GM18520 (cell line): ENCODE data around the gene CYB561D2.

ENCODE experiments used
- ATAC-seq: cut with Tn5 transposase; IDR thresholded peaks from one replicate; pipeline ENCODE4 v1.9.1; 2021; ENCODE audit not compliant: unreplicated experiment

Gene CYB561D2

GRCh38 chr3:50323092-50323600 is 27.5 kb upstream of the CYB561D2 start:
- no peak for ATAC-seq

GRCh38 chr3:50323614-50324199 is 27.0 kb upstream of the CYB561D2 start:
- ATAC-seq = no peak

- ATAC-seq = no peak
Measured at GRCh38 chr3:50324351-50325112, 26.1 kb upstream of the CYB561D2 start.

GRCh38 chr3:50325113-50325480 is 25.6 kb upstream of the CYB561D2 start:
- no peak for ATAC-seq

GRCh38 chr3:50325497-50326181 is 25.0 kb upstream of the CYB561D2 start:
- ATAC-seq = no peak

GRCh38 chr3:50326182-50326541 is 24.5 kb upstream of the CYB561D2 start:
- no peak for ATAC-seq

GRCh38 chr3:50327129-50327528 is 23.5 kb upstream of the CYB561D2 start:
- no peak for ATAC-seq

GRCh38 chr3:50327943-50328691 is 22.5 kb upstream of the CYB561D2 start, which contains the start of gene TUSC2:
TUSC2 (minus strand) TSS chr3:50328223; CDS start chr3:50328099, 124 bp downstream.
- peak; percentile 76 for ATAC-seq

- ATAC-seq = no peak
Measured at GRCh38 chr3:50330330-50330729, 20.3 kb upstream of the CYB561D2 start.

- no peak for ATAC-seq
Measured at GRCh38 chr3:50331364-50331907, 19.2 kb upstream of the CYB561D2 start.

GRCh38 chr3:50333744-50334328 is 16.8 kb upstream of the CYB561D2 start:
- ATAC-seq = no peak

- no peak for ATAC-seq
Measured at GRCh38 chr3:50334339-50335075, 16.2 kb upstream of the CYB561D2 start.

GRCh38 chr3:50336452-50337174 is 14.0 kb upstream of the CYB561D2 start:
- ATAC-seq = peak; percentile 19

GRCh38 chr3:50337175-50337861 is 13.3 kb upstream of the CYB561D2 start:
- ATAC-seq = peak; percentile 72

GRCh38 chr3:50338965-50339364 is 11.7 kb upstream of the CYB561D2 start:
- no peak for ATAC-seq

GRCh38 chr3:50339485-50340146 is 11.0 kb upstream of the CYB561D2 start:
- no peak for ATAC-seq

GRCh38 chr3:50340147-50340447 is 10.6 kb upstream of the CYB561D2 start:
- no peak for ATAC-seq
